Measurements from ENCODE around the gene UNC50. TPM values are rescaled to one million over a fixed set of nuclear protein-coding genes. Genes with fewer than 3 reads are reported as not detected.

The UNC50 gene
- total and polyA plus RNA-seq, 12 donors, result 43.5 to 75.1 (median 55.1) TPM

- DNase-seq, result no peak
- Histone ChIP-seq H3K27me3 (no peaks in the 10 kb centered on the region), H3K27ac (no peak overlapping the region), H3K9me3 (replicated peaks in 1 of 3) (no peaks in the 10 kb centered on the region), H3K4me3 (no peak overlapping the region), H3K4me1 (replicated peaks in 1 of 2) (no peaks in the 10 kb centered on the region), H3K36me3 (replicated peaks in 1 of 2) (no peaks in the 10 kb centered on the region)
- intact Hi-C loops (cut with DNase I), result loop anchor here (2.0 to 5.0 kb wide), 2 partner anchors 189 to 190 kb away; no protein-coding TSS in a partner anchor
- WGBS, 4 donors, result 84 to 98% (median 88%) methylated on average over 4 of the region's 4 CpGs
- TF ChIP-seq POLR2A (IDR thresholded peaks at IDR 0.05) (no peak), CTCF (IDR thresholded peaks at IDR 0.05) (no peak)
Measured at GRCh38 chr2:98648451-98648850, 40.1 kb downstream of the UNC50 start.

GRCh38 chr2:98649135-98649991 lies 41.0 kb downstream of the UNC50 start:
- TF ChIP-seq CTCF (IDR thresholded peaks at IDR 0.05), result peak; percentile 97 to 99 (median 98)
- TF ChIP-seq POLR2A (IDR thresholded peaks at IDR 0.05), result no peak

GRCh38 chr2:98649992-98650375 lies 41.6 kb downstream of the UNC50 start:
- H3K36me3 ChIP-seq (replicated peaks in 1 of 2), result no peaks in the 10 kb centered on the region
- WGBS, 4 donors, result 81 to 96% (median 89%) methylated on average over 1 of the region's 1 CpG
- H3K27me3 ChIP-seq, result no peaks in the 10 kb centered on the region

More at GRCh38 chr2:98649135-98649991, 41.0 kb downstream of the UNC50 start:
- WGBS, 4 donors, result 17 to 24% (median 22%) methylated on average over 4 of the region's 4 CpGs
- Histone ChIP-seq H3K4me3 (no peak overlapping the region), H3K27me3 (no peaks in the 10 kb centered on the region), H3K4me1 (replicated peaks in 1 of 2) (no peaks in the 10 kb centered on the region), H3K36me3 (replicated peaks in 1 of 2) (no peaks in the 10 kb centered on the region), H3K27ac (no peak overlapping the region), H3K9me3 (replicated peaks in 1 of 3) (no peaks in the 10 kb centered on the region)
- intact Hi-C loops (cut with DNase I), result loop anchor here (2.0 to 5.0 kb wide), 2 partner anchors 188 to 189 kb away; no protein-coding TSS in a partner anchor
- DNase-seq, result peak; percentile 69 to 96 (median 86)

More at GRCh38 chr2:98649992-98650375, 41.6 kb downstream of the UNC50 start:
- H3K9me3 ChIP-seq (replicated peaks in 1 of 3), result no peaks in the 10 kb centered on the region
- intact Hi-C loops (cut with DNase I), result loop anchor here (2.0 to 5.0 kb wide), 2 partner anchors 187 to 189 kb away; no protein-coding TSS in a partner anchor
- no peak overlapping the region for H3K27ac ChIP-seq
- TF ChIP-seq POLR2A (IDR thresholded peaks at IDR 0.05) (no peak), CTCF (IDR thresholded peaks at IDR 0.05) (no peak)
- no peak overlapping the region for H3K4me3 ChIP-seq
- no peaks in the 10 kb centered on the region for H3K4me1 ChIP-seq (replicated peaks in 1 of 2)
- DNase-seq, result no peak
